HG02981 (cell line): ENCODE data around the gene ZNF202.
"Not testable (repeated sequence)": the region's sequence is repeated elsewhere in the genome, so short reads cannot be mapped to it uniquely, and the experiment has no call there.

ENCODE experiments used
- ATAC-seq: cut with Tn5 transposase; IDR thresholded peaks from one replicate; pipeline ENCODE4 v1.9.1; 2021; ENCODE audit warnings: mild to moderate bottlenecking, moderate library complexity; ENCODE audit not compliant: unreplicated experiment

The ZNF202 gene

DNA sequence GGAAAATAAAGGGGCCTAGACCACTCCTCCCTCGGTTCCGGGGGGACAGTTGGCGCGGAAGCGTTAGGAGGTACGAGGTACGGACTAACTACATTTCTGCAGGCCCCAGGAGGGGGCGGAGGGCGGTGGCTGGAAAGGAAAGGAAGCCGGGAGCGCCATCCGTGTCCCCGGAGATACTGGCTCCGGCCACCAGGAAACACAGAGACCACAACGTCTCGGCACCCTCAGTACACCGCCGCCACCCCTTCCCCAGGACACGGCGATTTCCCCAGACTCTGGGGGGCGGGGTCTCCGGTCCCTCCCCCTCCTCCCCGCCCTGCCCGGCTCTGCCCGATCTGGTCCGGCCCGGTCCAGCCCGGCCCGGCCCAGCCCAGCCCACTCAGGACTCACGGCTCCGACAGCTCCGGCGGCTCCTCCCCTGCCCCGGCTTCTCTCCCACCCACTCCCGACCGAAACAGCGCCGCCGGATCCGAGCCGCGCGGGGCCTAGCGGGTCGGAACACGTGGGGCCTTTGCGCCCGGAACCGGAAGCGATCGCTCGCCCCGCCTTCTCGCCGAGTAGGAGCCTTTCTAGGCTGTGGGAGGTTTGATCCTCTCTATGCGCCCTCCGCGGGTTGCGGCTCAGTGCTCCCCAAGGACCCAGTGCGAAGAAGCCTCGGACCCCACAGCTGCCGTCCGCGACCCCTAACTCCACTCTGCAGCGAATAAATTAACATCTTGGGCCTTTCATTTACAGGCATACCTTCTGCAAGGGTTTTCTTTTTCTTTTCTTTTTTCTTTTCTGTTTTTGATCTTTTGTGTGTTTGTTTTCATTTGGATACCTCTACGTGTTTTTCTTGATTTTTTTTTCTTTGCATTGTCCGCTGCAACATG, at the start of gene ZNF202:
Gene ZNF202 (minus strand): TSS at position 502 of the 872 bp plus-strand sequence. CDS start 10,772 bp downstream, outside the sequence.
- peak; percentile 97 for ATAC-seq

DNA sequence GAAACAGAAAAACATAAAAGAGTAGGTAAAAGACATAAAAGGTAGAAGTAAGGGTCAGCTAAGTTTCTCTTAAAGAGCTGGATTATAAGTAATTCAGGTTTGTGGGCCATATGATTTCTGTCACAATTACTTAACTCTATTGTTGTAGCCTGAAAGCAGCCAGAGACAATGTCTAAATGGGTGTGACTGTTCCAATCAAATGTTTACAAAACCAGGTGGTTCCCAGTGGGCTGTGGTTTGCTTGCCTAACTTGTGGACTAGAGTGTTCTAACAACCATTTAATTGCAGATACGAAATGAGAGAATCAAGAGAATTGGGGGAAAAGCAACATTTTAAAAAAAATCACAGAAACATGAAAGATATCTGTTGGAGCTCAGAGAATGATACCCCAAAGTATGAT, 42.1 kb upstream of the ZNF202 start:
- ATAC-seq, result no peak

DNA sequence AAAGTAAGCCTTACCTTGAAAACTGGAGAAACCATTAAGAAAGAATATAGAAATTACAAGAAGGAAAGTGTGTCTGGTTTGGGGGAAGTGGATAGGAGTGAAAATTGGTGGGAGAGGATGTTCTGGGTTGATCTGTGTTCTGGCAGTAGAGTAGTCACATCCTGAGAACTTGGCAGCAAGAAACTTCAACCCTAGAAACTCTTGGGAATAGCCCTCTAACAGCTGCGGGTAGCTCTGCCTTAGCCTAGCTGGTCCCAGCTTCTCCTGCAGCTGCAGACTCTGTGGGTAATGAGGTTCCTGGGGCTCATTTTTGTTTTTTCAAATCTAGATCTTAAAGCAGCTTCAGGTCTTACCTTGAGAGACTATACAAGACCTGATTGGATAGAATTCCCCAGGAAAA, 37.1 kb upstream of the ZNF202 start:
- ATAC-seq, result no peak

DNA sequence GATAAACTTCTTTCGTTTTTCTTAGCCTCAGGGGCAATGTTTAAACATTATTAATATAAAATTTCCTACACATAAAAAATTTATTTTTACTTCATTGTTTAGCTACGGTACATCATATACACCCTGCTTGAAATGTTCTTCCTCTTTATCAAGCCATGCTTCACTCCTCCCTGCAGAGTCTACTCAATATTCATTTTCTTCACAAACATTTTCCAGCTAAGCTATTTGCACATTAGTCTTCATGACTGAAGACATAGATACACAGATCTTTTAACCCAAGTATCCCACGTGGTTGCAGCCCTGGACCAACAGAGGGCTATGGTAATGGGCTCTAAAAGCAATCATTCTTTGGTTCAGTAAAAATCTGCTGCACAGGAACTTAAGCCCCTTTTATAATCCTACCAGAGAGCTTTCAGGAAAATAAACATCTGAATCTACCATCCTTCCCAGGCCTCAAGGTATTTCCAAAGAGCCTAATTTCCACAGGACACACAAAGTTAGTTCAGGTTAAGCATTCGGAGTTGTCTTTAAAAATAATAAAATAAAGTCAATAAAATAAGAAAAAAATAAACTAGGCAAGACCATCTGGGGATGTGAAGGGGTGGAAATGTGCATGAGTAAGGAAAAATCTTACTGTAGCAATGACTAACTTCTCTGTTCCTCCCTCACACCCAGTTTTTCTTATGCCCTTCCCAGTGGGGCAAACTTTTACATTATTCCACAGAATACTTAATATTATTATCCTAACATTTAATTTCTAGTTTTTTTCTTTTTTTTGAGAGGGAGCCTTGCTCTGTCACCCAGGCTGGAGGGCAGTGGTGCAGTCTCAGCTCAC, 34.5 kb upstream of the ZNF202 start:
- ATAC-seq, result no peak

DNA sequence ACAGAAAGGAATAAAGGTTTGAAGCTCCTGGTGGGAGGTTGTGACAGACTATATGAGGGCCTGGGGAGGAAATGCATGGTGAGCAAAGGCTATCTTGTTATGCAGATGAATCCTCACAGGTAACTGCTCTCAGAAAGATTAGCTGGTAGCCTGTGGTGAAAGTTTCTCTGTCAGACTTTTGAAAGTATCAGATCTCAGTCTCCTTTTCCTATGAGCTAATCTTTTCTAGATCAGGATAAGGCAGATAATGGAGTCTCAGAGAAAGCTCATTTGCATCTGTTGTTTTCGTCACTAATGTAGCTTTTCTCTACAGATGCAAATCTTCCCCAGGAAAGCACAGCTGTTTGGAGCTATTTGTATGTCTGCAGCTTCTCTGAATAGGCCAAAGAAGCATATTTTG, 33.8 kb upstream of the ZNF202 start:
- no peak for ATAC-seq

DNA sequence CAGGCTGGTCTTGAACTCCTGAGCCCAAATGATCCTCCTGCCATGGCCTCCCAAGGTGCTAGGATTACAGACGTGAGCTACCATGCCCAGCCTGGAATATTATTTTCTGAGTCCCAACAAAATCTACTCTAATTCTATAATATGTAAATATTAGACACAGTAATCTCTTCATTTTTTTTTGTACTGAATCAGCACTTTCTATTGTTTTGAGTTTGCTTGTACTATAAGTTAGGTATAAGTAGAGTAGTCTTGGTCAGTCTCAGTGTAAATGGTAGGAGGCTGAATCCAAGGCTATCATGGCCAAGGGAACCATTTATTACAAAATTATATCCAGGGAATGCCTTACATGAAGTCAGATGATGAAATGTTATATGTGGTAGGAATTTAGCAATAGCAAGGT, 32.5 kb upstream of the ZNF202 start:
- ATAC-seq, result no peak

DNA sequence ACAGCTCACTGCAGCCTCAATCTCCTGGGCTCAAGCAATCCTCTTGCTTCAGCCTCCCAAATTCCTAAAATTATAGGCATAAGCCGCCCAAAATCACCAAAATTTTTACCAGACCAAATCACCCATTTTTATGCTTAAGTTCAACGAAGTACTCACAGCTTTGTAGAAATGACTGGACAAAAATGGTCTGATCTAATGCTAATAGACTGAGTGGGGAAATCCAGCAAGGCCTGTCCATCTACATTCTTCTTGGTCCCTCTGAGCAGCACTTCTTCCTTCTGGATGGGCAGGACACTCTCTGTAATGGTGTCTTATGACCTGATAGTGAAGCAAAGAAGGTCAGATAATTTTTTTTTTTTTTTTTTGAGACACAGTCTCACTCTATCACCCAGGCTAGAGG, 31.6 kb upstream of the ZNF202 start:
- ATAC-seq, result no peak

DNA sequence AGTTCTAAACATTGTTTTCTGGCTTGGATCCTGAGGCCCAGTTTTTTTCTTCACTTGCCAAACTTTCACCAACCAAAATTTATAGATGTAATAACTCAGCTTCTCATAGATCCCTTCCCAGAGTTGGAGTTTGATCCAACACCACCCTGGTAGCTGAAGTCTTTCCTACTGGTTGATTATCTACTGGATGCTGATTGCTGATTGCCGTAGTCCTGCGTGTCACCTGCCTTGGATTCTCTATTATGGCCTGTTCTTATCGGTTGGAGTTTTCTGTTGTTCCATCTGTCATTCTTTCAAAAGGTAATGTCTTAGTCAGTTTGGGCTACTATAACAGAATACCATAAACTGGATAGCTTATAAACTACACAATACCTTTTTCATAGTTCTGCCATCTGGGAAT, 30.2 kb upstream of the ZNF202 start:
- ATAC-seq, result no peak

DNA sequence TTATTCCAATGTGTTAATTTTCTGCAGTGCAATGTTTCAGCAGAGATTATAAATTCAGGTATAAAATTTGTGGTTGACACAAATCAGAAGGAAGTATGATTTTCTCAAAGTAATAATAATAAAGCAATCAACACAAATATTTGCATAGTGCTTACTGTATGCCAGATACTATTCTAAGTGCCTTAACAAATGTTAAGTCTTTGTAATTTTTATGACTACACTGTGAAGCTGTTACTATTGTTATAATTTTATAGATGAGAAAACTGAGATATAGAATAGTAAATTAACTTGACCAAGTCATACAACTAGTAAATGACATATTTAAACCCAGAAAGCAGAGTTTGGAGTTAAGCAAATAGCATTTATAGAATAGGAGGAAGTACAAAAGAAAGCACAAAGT, 29.3 kb upstream of the ZNF202 start:
- no peak for ATAC-seq

DNA sequence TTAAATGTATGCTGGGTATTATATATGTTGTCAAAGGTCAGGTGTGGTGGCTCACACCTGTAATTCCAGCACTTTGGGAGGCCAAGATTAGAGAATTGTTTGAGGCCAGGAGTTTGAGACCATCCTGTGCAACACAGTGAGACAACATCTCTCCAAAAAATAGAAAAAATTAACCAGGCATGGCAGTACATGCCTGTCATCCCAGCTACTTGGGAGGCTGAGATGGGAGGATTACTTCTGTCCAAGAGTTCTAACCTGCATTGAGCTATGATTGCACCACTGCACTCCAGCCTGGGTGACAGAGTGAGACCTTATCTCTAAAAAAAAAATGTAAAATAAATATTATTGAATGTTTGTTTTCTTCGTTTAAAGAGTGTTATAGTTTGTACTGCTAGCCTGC, 24.1 kb upstream of the ZNF202 start:
- ATAC-seq, result no peak

DNA sequence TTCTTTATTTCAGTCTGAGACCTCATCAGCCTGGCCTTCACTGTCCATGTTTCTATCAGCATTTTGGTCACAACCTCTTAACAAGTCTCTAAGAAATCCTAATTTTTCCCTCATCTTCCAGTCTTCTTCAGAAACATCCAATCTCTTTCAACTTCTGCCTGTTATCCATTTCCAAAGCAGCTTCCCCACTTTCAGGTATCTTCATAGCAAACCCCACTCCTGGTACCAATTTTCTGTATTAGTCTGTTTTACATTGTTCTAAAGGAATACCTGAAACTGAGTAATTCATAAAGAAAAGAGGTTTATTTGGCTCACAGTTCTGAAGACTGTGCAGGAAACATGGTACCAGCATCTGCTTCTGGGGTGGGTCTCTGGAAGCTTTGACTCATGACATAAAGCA, 21.0 kb upstream of the ZNF202 start:
- ATAC-seq, result no peak

DNA sequence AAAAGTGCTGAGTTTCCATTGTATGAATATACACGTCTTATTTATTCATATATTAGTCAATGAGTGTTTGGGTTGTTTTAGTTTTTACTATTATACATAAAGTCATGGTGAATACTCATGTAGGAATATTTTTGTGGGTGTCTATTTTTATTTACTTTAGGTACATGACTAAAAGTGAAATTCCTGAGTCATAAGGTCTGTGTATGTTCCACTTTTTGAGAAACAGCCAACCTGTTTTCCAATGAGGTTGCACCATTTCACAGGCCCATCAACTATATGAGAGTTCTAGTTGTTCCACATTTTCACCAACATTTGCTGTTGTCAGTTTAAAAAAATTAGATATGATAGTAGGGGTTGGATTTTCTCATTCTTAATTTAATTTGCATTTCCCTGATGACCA, 19.4 kb upstream of the ZNF202 start:
- ATAC-seq, result peak; percentile 67

DNA sequence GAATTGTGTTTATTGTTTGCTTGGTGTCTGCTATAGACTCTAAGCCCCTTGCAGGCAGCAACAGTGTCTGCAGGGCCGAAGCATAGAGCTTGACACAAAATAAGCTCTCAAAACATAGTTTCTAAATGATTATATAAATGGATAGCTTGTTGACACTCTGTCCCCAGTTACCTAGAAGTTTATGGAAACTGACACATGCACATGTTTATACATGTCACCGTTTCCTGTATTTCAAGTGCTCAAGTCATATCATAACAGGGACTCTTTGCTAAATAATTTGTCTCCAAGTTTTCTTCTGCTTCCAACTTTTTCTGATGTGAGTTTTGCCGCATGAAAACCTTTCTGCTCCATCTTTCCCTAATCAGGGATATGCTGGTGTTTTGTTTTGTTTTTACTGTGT, 16.5 kb upstream of the ZNF202 start:
- ATAC-seq, result no peak

DNA sequence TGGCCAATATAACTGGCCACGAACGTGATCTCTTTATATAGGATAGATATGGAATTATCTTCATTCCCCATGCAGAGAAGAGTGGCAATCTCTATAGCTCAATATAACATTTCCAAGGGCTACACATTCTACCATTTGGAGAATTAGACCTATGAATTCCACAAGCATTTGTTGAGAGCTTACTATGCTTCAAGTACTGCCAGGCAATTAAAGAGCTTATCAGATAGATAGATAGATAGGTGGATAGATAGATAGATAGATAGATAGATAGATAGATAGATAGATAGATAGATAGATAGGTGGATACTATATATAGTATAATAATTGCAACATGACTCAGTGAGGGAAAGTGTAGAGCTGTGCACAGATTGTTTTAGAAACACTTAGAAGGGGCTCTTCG, 14.4 kb upstream of the ZNF202 start:
- ATAC-seq, result no peak

DNA sequence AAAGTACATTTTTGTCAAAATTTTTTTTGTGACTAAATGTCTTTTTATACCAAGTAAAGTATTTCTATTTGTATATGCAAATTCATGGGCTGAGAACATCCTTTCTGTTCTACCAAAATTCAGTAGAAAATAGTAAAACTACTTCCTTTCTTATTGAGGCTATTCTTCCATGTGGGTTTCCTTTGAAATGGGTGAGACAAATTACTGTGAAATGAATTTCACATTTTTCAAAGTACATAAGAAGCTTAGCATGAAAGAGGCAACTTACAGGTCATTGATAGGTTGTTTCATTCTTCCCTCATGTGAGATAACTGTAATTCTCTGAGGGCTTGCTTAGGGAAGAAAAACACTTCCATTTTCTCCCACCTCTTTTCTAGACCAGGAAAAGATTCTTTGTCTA, 13.9 kb upstream of the ZNF202 start:
- ATAC-seq, result no peak

DNA sequence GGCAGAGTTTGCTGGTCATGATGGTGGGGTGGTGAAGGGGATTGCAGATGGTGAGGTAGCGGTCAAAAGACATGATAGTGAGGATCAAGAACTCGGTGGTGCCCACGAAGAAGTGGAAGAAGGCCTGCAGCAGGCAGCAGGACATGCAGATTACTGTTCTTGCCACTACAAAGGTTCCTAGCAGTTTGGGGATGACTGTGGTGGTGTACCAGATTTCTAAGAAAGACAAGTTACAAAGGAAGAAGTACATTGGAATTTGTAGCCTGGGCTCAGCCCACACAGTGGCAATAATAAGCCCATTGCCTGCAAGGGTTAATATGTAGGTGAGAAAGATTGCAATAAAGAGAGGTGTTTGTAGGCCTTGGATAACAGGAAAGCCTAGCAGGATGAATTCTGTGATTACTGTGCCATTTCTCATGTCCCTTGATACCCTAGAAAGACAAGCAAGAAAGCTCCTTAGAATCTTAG, 12.7 kb upstream of the ZNF202 start, which contains the start of gene OR6X1:
Gene OR6X1 (minus strand): TSS at position 418 of the 468 bp plus-strand sequence. CDS start 0 bp downstream, at position 418.
- no peak for ATAC-seq

DNA sequence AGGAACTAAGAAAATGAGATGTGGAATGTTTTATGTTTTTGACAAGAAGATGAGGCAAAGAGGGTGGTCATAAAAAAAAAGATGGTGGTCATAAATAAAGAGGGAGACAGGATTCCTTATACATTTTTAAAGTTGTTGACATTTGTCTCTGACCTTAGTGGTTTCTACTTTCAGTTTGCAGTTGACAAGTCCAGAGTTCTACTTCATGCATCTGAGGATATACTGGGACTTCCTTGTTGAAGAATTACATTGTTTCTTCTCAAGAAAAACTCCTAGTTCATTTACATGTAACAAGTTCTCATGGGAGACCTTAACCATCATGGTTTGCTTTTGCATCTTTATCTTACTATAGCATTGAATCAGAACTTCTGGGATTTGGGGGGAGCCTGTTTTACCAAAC, 11.7 kb upstream of the ZNF202 start:
- ATAC-seq, result no peak

DNA sequence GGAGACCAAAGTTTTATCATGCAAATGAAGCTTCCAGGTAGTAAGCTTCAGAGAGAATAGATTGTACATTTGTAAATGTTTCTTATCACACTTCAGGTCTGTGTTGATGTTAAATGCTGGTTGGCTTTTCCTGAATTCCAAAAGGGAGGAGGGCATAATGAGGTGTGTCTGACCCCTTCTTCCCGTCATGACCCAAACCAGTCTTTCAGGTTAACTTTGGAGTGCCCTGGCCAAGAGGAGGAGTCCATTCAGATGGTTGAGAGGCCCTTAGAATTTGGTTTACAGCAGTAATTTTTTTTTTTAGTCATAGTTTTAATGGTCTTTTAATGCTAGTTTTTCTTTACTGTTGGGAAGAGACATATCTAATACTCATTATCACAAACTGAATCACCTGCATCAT, 10.3 kb upstream of the ZNF202 start:
- no peak for ATAC-seq

DNA sequence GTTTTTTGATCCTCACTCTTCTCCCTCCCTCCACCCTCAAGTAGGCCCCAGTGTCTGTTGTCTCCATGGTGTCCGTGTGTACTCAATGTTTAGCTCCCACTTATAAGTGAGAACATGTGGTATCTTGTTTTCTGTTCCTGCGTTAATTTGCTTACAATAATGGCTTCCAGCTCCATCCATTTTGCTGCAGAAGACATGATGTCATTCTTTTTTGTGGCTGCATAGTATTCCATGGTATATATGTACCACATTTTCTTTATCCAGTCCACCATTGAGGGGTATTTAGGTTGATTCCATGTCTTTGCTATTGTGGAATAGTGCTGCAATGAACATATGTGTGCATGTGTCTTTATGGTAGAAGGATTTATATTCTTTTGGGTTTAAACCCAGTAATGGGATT, 6.9 kb upstream of the ZNF202 start:
- ATAC-seq, result not testable (repeated sequence)

DNA sequence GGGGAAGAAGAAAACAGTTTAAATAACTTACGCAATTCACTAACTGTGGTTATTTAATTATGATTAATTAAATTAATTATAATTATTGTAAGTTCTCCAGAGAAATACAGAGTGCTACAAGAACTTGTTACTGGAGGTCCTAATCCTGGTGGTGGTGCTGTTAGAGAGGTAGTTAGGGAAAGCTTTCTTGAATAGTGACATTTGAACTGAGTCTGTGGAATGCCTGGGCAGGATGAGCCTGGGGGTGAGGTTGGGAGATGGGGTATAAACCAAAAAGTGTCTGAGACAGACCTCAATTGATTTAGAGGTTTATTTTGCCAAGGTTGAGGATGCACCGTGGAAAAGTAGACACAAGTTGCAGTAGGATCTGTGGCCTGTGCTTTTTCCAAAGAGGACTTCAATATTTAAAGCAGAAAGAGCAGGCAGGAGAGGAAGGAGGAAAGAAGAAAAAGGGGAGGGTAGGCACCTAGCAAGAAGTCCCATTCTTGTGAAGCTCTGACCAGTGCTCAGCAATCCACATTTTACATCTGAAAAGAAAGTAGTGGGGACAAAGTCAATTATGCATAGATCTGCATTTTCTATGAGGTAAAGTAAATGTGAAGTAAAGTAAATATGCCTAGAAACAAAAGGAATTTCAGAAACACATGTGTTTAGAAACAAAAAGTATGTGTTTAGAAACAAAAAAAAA, 4.4 kb upstream of the ZNF202 start:
- ATAC-seq, result no peak

DNA sequence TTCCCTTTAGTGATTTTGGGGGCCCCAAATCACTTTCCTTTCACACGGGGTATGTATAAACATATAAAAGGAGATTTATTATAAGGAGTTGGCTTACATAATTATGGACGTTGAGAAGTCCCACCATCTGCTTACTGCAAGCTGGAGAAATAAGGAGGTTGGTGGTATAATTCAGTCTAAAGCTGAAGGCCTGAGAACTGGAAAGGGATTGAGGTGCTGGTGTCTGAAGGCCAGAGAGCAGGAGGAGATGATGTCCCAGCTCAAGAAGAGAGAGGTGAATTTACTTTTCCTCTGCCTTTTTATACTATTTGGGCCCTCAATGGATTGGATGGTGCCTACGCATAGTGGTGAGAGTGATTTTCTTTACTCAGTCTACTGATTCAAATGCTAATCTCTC, 1.3 kb upstream of the ZNF202 start:
- ATAC-seq, result no peak
